ENCODE results near the gene MLLT3.
A peak's percentile ranks its signal among the peaks of the same experiment; 100 is the strongest.

MLLT3 gene

GRCh38 chr9:20322212-20322611 lies 300.1 kb downstream of the MLLT3 start:
- DNase-seq, result no peak

DNA sequence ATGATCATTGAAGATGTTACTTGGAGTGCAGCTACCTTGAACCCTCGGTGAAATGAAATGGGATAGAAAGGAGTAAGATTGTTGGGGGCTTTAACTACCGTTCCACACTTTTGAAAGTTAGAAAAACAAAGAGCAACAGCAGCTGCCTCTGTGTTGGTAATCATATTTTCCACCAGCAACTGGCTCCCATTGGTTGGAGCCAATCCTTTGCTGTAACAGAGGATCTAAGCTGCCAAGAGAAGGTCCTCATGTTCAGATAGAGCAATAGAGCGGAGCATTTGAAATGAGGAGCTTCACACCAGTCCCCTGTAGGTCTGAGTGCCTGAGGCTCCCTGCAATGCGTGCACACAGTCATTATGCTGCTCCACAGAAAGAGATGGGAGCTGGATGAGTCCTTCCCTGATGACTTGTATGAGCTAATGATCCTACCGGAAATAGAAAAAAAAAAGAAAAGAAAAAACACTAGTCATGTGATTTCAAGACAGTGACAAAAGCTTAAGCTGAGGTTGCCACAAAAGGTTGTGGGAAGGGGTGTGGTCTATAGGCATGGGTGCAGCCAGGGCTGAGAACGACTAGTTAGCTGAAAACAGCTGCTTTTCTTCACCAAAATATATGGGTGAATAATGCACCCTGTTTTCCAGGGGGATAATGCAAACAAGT lies 300.7 kb downstream of the MLLT3 start:
- no peak for DNase-seq

DNA sequence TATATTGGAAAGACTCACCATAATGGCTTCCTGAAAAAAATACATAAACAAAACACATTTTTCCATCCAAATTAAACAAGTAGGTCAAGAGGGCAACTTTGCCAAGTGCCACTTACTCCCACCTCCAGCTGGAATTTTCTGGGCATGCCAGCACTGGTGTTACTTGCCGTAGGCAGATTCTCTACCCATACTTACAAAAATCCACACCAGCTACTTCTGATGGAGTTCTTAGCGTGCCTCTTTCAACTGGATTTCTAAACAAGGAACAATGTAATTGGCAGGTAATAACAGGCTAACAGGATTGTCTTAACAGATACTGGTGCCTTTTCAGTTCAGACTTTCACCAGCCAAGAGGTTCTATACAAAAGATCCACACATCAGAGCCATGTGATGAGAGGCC lies 301.4 kb downstream of the MLLT3 start:
- DNase-seq, result no peak

GRCh38 chr9:20319641-20320337 lies 302.5 kb downstream of the MLLT3 start:
- DNase-seq, result peak; percentile 44

- no peak for DNase-seq
Measured at GRCh38 chr9:20319241-20319640, 303.1 kb downstream of the MLLT3 start.

DNA sequence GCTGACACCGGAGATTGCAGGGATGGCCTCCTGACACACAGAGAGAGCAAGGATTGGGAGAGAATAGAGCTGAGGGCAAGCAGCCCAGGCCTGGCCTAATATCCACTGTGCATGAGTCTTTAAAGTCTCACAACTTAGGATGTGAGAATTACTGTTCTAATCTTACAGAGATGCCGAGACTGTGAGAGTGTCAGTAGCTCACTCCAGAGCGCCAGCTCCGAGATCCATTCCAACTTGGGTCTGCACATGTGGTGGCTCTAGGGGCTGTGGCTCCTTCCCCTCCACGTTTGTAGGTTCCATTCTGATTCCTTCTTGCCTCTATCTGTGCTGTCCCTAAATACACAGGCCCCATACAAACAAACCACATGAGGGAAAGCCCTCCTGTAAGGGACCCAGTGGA lies 304.6 kb downstream of the MLLT3 start:
- no peak for DNase-seq

- no peak for DNase-seq
Measured at GRCh38 chr9:20316372-20316771, 305.9 kb downstream of the MLLT3 start.

DNA sequence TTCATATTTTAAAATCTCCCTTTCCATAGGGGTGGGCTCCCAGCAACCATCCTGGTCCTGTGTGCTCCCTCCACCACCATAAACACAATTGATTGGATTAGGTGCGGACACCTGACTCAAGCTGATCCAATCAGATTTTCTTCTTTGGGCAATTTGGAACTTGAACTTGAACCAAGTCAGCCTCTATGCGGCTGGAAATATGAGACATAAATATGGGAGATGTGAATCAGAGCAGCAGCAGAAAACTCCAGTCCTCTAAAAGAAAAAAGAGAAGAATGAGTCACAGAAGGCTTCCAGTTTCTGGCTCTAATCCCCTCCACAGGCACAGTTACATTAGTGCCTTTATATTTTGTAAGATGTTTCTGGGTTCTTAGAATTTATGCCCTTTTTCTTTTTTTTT lies 306.6 kb downstream of the MLLT3 start:
- DNase-seq, result no peak

GRCh38 chr9:20314981-20315380 lies 307.3 kb downstream of the MLLT3 start:
- DNase-seq, result no peak

GRCh38 chr9:20313415-20313814 lies 308.9 kb downstream of the MLLT3 start:
- DNase-seq, result no peak

GRCh38 chr9:20312732-20313131 lies 309.6 kb downstream of the MLLT3 start:
- DNase-seq, result no peak

GRCh38 chr9:20310024-20310423 lies 312.3 kb downstream of the MLLT3 start:
- no peak for DNase-seq

GRCh38 chr9:20309124-20309523 lies 313.2 kb downstream of the MLLT3 start:
- DNase-seq, result no peak

GRCh38 chr9:20307621-20308020 lies 314.7 kb downstream of the MLLT3 start:
- DNase-seq, result no peak

DNA sequence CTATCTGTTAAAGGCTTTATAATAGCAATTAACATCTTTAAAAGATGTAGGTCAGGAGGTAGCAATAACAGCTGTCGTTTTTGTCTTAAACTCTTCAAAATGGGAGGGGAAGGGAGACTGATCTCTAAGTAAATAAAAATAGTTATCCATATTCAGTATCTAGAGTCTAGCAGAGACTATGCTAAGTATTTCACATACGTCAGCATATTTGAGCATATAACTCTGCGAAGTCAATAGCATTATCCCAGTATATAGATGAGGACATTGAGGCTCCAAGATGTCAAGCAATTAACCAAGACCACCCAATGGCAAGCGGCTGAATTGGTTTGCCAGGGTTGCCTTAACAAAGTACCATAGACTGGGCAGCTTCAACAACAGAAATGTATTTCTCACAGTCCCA lies 316.8 kb downstream of the MLLT3 start:
- no peak for DNase-seq

DNA sequence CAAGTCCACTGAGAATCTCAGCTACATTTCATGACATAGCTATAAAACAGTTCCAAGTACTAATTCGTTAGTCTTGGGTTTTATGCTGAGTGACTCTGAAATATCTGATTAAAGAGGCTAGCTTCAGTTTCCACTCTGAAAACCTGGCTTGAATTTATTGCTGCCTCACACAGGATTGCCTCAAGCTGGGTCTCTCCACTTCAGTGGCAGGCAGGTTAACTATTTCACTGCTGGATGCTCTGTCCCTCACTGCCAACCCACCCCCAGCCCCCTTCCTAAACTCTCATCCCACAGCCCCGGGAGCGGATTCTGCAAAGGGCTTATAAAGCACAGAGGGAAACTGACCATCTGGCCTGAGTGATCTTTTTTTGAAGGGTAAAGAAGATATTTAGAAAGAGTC lies 318.3 kb downstream of the MLLT3 start:
- DNase-seq, result no peak

DNA sequence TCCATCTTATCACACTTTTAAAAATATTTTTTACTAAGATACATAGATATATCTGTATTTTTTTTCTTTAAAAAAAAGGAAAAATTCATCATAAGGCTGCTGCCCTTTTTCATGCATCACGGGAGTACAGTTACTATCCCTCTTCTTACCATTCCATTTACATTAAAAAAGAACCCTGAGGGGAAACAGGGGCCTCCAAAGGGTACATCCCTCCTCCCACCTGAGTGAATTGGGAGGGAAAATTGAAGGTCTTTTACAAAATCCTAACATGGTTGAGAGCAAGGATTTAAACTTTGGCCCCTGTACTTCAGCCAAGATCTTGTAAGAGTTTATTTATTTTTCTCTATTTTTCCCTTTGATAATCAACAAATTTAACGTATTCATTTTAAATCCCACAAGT lies 319.2 kb downstream of the MLLT3 start:
- DNase-seq, result no peak

DNA sequence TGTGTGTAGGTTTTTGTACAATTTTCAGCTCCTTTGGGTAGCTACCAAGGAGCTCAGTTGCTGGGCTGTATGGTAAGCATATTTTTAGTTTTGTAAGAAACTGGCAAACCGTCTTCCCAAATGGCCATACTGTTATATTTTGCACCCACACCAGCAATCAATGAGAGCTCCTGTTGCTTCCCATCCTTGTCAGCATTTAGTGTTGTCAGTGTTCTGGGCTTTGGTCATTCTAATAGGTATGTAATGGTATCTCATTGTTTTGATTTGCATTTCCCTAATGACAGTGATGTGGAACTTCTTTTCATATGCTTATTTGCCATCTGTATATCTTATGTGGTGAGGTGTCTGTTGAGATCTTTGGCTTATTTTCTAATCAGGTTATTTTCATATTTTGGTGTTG lies 320.1 kb downstream of the MLLT3 start:
- DNase-seq, result no peak

- no peak for DNase-seq
Measured at GRCh38 chr9:20300430-20301115, 321.7 kb downstream of the MLLT3 start.

- no peak for DNase-seq
Measured at GRCh38 chr9:20297646-20298084, 324.6 kb downstream of the MLLT3 start.

DNA sequence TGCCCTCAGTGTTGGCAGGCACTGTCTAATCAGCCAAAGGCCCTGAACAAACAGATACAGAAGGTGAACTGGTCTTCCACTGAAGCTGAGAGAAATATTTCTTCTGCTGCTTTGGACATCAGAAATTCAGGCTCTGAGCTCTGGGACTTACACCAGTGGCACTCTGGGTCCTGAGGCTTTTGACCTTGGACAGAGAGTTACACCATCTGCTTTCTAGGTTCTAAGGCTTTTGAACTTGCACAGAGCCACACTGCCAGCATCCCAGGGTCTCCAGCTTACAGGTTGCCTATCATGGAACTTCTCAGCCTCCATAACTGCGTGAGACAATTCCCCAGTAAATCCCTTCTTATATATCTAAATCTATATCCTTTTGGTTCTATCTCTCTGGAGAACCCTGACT lies 326.7 kb downstream of the MLLT3 start:
- no peak for DNase-seq

- DNase-seq, result no peak
Measured at GRCh38 chr9:20294046-20294750, 328.1 kb downstream of the MLLT3 start.

DNA sequence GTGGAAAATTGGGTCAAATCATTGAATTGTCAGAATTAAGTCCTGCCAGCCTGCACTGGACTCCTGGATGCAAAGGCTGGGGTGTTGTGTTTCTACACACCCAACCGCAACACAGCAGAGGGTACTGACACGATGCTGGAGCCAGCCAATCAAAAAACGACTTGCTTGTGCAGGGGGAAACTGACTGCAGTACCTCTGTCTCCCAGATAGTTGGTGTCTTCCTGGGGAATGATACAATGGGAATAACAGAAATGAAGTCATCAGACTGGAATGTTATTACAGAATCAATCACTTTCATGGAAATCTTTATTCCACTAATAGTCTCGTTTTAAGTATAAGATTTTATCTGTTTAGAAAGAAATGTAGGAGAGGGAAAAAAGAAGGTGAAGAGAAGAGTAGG lies 330.3 kb downstream of the MLLT3 start:
- DNase-seq, result no peak
